ENCODE measurements around the gene DPP6. TPM values are rescaled to one million over a fixed set of nuclear protein-coding genes. Genes with fewer than 3 reads are reported as not detected.

DPP6 gene
- polyA plus RNA-seq, 1 of the 3 experiments (the other 2 are of a cell fraction), result not detected

DNA sequence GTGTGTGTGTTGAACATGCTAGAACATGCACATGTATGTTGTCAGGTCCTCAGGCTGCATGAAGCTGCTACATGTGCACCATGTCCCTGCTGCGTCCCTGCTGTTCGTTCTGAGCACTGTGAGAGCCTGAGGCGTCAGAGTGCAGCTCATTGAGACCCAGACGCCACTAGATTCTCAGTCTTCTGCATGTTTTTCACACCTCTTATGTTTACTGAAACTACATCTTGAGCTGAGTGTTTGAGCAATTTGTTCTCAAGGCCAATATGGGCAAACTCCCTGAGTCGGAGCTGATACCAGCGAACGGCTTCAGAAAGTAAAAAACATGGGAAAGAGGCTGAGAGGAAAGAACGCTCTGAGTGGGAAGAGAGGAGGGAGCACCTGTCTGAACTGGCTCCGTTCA lies 600.4 kb downstream of the DPP6 start (continued):
- no peak for TF ChIP-seq GATA2 (CRISPR knock-in tag; IDR thresholded peaks at IDR 0.05)
- TF ChIP-seq, protein P1, sequence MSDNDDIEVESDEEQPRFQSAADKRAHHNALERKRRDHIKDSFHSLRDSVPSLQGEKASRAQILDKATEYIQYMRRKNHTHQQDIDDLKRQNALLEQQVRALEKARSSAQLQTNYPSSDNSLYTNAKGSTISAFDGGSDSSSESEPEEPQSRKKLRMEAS (IDR thresholded peaks at IDR 0.05; ENCODE audit: low read depth), result no peak

DNA sequence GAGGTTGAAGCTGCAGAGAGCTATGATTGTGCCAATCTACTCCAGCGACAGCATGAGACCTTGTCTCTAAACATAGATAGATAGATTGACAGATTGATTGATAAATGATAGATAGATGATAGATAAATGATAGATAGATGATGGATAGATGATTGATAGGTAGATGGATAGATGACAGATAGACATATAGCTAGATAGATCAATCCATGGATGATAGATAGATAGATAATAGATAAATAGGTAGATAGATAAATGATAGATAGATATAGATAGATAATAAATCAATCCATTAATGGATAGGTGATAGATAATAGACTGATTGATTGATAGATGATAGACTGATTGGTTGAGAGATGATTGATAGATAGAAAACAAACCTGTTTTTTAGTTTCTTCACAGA lies 601.1 kb downstream of the DPP6 start:
- 4% methylated on average over 1 of the region's 1 CpG for WGBS (ENCODE audit: low lambda C conversion rate)

DNA sequence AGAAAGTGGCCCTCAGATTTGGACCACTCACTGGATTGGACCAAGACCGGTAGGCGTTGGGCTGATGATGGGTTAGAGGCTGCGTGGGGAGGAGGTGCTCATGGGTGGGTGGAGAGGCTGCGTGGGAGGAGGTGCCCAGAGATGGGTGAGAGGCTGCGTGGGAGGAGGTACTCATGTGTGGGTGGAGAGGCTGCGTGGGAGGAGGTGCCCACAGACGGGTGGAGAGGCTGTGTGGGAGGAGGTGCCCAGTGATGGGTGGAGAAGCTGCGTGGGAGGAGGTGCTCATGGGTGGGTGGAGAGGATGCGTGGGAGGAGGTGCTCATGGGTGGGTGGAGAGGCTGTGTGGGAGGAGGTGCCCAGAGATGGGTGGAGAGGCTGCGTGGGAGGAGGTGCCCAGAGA lies 604.4 kb downstream of the DPP6 start:
- no peaks in the 10 kb centered on the region for H4K20me1 ChIP-seq (ENCODE audit: insufficient read depth)
- no peaks in the 10 kb centered on the region for H3K27me3 ChIP-seq (ENCODE audit: insufficient read depth)
- POLR2A ChIA-PET, result no interaction called here
- no peaks in the 10 kb centered on the region; the same call in 1 of the 2 replicates for H3K9me3 ChIP-seq
- H3K9me2 ChIP-seq, result no peaks in the 10 kb centered on the region
- CTCF ChIA-PET, result interaction anchor here (0.9 kb wide), 1 partner anchor 17 kb away, joined by 3 read pairs; no protein-coding TSS in a partner anchor
- H3F3A ChIP-seq (replicated peaks; ENCODE audit: insufficient read depth), result no peaks in the 10 kb centered on the region
- no peak for DNase-seq
- H3K4me2 ChIP-seq, result no peak overlapping the region
- H3K4me3 ChIP-seq (ENCODE audit: low read depth in 2 of 2, low read length in 1 of 2), result no peak overlapping the region
- WGBS (ENCODE audit: low lambda C conversion rate), result 39% methylated on average over 9 of the region's 10 CpGs
- no peak overlapping the region for H2AFZ ChIP-seq (ENCODE audit: low read depth)
- no peaks in the 10 kb centered on the region for H3K4me1 ChIP-seq (ENCODE audit: control insufficient read depth in 1 of 2, insufficient read depth in 2 of 2, low read depth in 1 of 2, low read length in 1 of 2)
- no peaks in the 10 kb centered on the region for H3K79me2 ChIP-seq (ENCODE audit: insufficient read depth)
- H3K27ac ChIP-seq (ENCODE audit: low read depth in 2 of 2, low read length in 1 of 2), result no peak overlapping the region
- no peaks in the 10 kb centered on the region for H3K36me3 ChIP-seq (replicated peaks in 1 of 2; ENCODE audit: control insufficient read depth in 1 of 2, insufficient read depth in 2 of 2, low read length in 1 of 2)
- no peak overlapping the region for H3K9ac ChIP-seq
- no peak for TF ChIP-seq MEF2A (IDR thresholded peaks at IDR 0.05; ENCODE audit: borderline replicate concordance, low read depth)
- TF ChIP-seq, protein P2, sequence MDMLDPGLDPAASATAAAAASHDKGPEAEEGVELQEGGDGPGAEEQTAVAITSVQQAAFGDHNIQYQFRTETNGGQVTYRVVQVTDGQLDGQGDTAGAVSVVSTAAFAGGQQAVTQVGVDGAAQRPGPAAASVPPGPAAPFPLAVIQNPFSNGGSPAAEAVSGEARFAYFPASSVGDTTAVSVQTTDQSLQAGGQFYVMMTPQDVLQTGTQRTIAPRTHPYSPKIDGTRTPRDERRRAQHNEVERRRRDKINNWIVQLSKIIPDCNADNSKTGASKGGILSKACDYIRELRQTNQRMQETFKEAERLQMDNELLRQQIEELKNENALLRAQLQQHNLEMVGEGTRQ (IDR thresholded peaks at IDR 0.05; ENCODE audit: borderline replicate concordance, low read depth, low read length), result no peak
- no peak for TF ChIP-seq FOSL2 (IDR thresholded peaks at IDR 0.05; ENCODE audit: borderline replicate concordance, low read depth)
- no peak for TF ChIP-seq FOXJ3 (CRISPR knock-in tag; IDR thresholded peaks at IDR 0.05)
- TF ChIP-seq, protein P3, sequence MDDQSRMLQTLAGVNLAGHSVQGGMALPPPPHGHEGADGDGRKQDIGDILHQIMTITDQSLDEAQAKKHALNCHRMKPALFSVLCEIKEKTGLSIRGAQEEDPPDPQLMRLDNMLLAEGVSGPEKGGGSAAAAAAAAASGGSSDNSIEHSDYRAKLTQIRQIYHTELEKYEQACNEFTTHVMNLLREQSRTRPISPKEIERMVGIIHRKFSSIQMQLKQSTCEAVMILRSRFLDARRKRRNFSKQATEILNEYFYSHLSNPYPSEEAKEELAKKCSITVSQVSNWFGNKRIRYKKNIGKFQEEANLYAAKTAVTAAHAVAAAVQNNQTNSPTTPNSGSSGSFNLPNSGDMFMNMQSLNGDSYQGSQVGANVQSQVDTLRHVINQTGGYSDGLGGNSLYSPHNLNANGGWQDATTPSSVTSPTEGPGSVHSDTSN (IDR thresholded peaks at IDR 0.05), result no peak
- TF ChIP-seq, protein P4, sequence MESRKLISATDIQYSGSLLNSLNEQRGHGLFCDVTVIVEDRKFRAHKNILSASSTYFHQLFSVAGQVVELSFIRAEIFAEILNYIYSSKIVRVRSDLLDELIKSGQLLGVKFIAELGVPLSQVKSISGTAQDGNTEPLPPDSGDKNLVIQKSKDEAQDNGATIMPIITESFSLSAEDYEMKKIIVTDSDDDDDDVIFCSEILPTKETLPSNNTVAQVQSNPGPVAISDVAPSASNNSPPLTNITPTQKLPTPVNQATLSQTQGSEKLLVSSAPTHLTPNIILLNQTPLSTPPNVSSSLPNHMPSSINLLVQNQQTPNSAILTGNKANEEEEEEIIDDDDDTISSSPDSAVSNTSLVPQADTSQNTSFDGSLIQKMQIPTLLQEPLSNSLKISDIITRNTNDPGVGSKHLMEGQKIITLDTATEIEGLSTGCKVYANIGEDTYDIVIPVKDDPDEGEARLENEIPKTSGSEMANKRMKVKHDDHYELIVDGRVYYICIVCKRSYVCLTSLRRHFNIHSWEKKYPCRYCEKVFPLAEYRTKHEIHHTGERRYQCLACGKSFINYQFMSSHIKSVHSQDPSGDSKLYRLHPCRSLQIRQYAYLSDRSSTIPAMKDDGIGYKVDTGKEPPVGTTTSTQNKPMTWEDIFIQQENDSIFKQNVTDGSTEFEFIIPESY (IDR thresholded peaks at IDR 0.05; ENCODE audit: borderline replicate concordance, low read depth), result no peak
- TF ChIP-seq TCF12 (IDR thresholded peaks at IDR 0.05), result no peak
- TF ChIP-seq POLR2AphosphoS5 (IDR thresholded peaks at IDR 0.05; ENCODE audit: low read depth, low read length), result no peak
- no peak for TF ChIP-seq NRF1 (IDR thresholded peaks at IDR 0.05; ENCODE audit: low read depth, low read length)
- TF ChIP-seq MXI1 (IDR thresholded peaks at IDR 0.05; ENCODE audit: low read depth, low read length), result no peak
- TF ChIP-seq, protein P1 (IDR thresholded peaks at IDR 0.05; ENCODE audit: low read depth), result no peak
- TF ChIP-seq, protein P5, sequence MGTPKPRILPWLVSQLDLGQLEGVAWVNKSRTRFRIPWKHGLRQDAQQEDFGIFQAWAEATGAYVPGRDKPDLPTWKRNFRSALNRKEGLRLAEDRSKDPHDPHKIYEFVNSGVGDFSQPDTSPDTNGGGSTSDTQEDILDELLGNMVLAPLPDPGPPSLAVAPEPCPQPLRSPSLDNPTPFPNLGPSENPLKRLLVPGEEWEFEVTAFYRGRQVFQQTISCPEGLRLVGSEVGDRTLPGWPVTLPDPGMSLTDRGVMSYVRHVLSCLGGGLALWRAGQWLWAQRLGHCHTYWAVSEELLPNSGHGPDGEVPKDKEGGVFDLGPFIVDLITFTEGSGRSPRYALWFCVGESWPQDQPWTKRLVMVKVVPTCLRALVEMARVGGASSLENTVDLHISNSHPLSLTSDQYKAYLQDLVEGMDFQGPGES (IDR thresholded peaks at IDR 0.05; ENCODE audit: low read depth, low read length), result no peak
- TF ChIP-seq, protein P6, sequence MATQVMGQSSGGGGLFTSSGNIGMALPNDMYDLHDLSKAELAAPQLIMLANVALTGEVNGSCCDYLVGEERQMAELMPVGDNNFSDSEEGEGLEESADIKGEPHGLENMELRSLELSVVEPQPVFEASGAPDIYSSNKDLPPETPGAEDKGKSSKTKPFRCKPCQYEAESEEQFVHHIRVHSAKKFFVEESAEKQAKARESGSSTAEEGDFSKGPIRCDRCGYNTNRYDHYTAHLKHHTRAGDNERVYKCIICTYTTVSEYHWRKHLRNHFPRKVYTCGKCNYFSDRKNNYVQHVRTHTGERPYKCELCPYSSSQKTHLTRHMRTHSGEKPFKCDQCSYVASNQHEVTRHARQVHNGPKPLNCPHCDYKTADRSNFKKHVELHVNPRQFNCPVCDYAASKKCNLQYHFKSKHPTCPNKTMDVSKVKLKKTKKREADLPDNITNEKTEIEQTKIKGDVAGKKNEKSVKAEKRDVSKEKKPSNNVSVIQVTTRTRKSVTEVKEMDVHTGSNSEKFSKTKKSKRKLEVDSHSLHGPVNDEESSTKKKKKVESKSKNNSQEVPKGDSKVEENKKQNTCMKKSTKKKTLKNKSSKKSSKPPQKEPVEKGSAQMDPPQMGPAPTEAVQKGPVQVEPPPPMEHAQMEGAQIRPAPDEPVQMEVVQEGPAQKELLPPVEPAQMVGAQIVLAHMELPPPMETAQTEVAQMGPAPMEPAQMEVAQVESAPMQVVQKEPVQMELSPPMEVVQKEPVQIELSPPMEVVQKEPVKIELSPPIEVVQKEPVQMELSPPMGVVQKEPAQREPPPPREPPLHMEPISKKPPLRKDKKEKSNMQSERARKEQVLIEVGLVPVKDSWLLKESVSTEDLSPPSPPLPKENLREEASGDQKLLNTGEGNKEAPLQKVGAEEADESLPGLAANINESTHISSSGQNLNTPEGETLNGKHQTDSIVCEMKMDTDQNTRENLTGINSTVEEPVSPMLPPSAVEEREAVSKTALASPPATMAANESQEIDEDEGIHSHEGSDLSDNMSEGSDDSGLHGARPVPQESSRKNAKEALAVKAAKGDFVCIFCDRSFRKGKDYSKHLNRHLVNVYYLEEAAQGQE (IDR thresholded peaks at IDR 0.05; ENCODE audit: low read depth, low read length), result no peak

More for the DNA sequence above, 601.1 kb downstream of the DPP6 start:
- no peaks in the 10 kb centered on the region for H4K20me1 ChIP-seq (ENCODE audit: insufficient read depth)
- ChIA-PET POLR2A (no interaction called here), CTCF (interaction anchor here (0.8 to 1.5 kb wide), 4 partner anchors 11 to 45 kb away, joined by 3 to 5 read pairs (median 4); no protein-coding TSS in a partner anchor)
- no peaks in the 10 kb centered on the region; the same call in 1 of the 2 replicates for H3K9me3 ChIP-seq
- no peak for TF ChIP-seq MEF2A (IDR thresholded peaks at IDR 0.05; ENCODE audit: borderline replicate concordance, low read depth)
- no peak for TF ChIP-seq POLR2AphosphoS5 (IDR thresholded peaks at IDR 0.05; ENCODE audit: low read depth, low read length)
- no peaks in the 10 kb centered on the region for H3K27me3 ChIP-seq (ENCODE audit: insufficient read depth)
- H2AFZ ChIP-seq (ENCODE audit: low read depth), result no peak overlapping the region
- no peaks in the 10 kb centered on the region for H3K4me1 ChIP-seq (ENCODE audit: control insufficient read depth in 1 of 2, insufficient read depth in 2 of 2, low read depth in 1 of 2, low read length in 1 of 2)
- no peak overlapping the region for H3K4me2 ChIP-seq
- no peaks in the 10 kb centered on the region for H3K9me2 ChIP-seq
- H3K36me3 ChIP-seq (replicated peaks in 1 of 2; ENCODE audit: control insufficient read depth in 1 of 2, insufficient read depth in 2 of 2, low read length in 1 of 2), result no peaks in the 10 kb centered on the region
- H3K79me2 ChIP-seq (ENCODE audit: insufficient read depth), result no peaks in the 10 kb centered on the region
- DNase-seq, result no peak
- H3F3A ChIP-seq (replicated peaks; ENCODE audit: insufficient read depth), result no peaks in the 10 kb centered on the region
- H3K27ac ChIP-seq (ENCODE audit: low read depth in 2 of 2, low read length in 1 of 2), result no peak overlapping the region
- H3K4me3 ChIP-seq (ENCODE audit: low read depth in 2 of 2, low read length in 1 of 2), result no peak overlapping the region; a peak in 1 of 4 replicates
- H3K9ac ChIP-seq, result no peak overlapping the region
